Chondrocyte (in vitro differentiated cells): ENCODE data around the gene CST4. TPM values are rescaled to one million over a fixed set of nuclear protein-coding genes. Genes with fewer than 3 reads are reported as not detected.

ENCODE experiments used
- DNase-seq: peaks from one replicate; pipeline ENCODE4 v3.0.0; 2021; ENCODE audit warnings: mixed read lengths, low spot score
- H3K27ac Mint-ChIP-seq: one replicate; pipeline ENCODE4 v1.8.0; 2021; ENCODE audit warnings: mild to moderate bottlenecking, moderate library complexity, mixed read lengths; ENCODE audit not compliant: unreplicated experiment
- H3K27me3 Mint-ChIP-seq: 2 replicates; pipeline ENCODE4 v1.8.0; 2021; ENCODE audit warnings: low read depth, mixed read lengths
- H3K36me3 Mint-ChIP-seq: 2 replicates; pipeline ENCODE4 v1.8.0; 2021; ENCODE audit warnings: low read depth, mixed read lengths
- H3K4me1 Mint-ChIP-seq: 2 replicates; pipeline ENCODE4 v1.8.0; 2021; ENCODE audit warnings: low read depth, mild to moderate bottlenecking, mixed read lengths
- H3K4me3 Mint-ChIP-seq: one replicate; pipeline ENCODE4 v1.8.0; 2021; ENCODE audit warnings: mild to moderate bottlenecking, moderate library complexity, mixed read lengths; ENCODE audit not compliant: unreplicated experiment
- H3K9me3 Mint-ChIP-seq: 2 replicates; pipeline ENCODE4 v1.8.0; 2021; ENCODE audit warnings: low read depth, mixed read lengths
- total RNA-seq: library from RNA; stranded (reverse); gene quantifications from 3 replicates; pipeline ENCODE4 v1.2.1, GENCODE V29; 2021
- TF ChIP-seq, protein P1 (sequence below): fragments of 200-600 bp; sonication (generic); IDR thresholded peaks from 2 replicates; pipeline ENCODE4 v1.5.0; 2021; ENCODE audit warnings: antibody characterized with exemption, mild to moderate bottlenecking, moderate library complexity

CST4 gene
- total RNA-seq, 1 donor from 2014 or later, result not detected

DNA sequence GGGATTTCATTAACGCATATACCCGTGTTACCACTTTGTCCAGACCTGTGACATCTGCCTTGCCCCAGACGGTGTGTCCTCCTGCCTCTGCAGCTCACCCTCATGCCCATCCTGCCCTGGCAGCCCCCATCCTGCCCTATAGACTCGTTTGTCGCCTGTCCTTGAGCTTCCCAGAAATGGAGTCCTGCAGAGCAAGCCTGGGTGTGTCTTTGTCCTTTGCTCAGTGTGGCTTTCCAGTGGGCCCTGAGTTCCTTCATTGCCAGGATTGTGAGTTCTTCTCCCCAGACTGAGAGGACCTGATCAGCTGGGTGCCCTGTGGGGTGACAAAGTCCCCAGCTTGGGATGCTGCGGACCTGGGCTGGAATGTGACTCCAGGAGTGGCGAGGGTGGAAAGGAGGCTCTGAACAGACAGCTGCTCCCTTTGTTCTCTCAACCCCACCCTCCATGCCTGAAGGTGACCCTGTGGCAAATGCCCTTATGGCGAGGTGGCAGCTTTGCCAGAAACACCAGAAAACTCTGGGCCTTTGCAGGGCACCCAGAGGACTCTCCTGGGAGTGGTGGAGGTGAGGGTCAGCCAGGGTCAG lies 48.7 kb downstream of the CST4 start:
- Mint-ChIP-seq H3K4me1 (peaks cover 32% of the 10 kb centered on the region), H3K4me3 (no peak overlapping the region)

DNA sequence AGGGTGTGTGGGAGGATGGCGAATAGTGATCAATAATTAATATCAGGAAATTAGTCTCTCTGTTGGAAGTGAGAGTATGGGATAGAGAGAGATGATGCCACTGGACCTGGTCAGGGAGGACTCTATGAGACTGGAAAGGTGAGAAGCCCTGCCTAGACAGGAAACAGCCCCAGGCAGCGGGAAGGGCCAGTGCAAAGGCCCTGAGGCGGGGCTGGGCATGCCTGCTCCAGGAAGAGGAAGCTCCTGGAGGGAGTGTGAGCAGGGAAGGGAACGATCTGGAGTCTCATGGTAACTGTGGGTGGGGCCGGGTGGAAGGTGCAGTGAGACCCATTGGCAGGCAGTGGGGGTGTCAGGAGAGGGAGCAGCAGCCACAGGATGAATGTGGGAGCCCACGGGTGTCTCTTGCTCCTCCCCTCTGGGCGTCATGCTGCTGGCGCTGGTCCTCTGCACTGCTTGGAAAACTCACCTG lies 49.3 kb downstream of the CST4 start:
- Mint-ChIP-seq H3K27ac (no peak overlapping the region), H3K4me3 (no peak overlapping the region)
- DNase-seq, result no peak

More for the DNA sequence above, 48.7 kb downstream of the CST4 start:
- DNase-seq, result no peak
- Mint-ChIP-seq H3K9me3 (no peaks in the 10 kb centered on the region), H3K27ac (no peak overlapping the region), H3K36me3 (no peaks in the 10 kb centered on the region), H3K27me3 (no peaks in the 10 kb centered on the region)
- TF ChIP-seq, protein P1, sequence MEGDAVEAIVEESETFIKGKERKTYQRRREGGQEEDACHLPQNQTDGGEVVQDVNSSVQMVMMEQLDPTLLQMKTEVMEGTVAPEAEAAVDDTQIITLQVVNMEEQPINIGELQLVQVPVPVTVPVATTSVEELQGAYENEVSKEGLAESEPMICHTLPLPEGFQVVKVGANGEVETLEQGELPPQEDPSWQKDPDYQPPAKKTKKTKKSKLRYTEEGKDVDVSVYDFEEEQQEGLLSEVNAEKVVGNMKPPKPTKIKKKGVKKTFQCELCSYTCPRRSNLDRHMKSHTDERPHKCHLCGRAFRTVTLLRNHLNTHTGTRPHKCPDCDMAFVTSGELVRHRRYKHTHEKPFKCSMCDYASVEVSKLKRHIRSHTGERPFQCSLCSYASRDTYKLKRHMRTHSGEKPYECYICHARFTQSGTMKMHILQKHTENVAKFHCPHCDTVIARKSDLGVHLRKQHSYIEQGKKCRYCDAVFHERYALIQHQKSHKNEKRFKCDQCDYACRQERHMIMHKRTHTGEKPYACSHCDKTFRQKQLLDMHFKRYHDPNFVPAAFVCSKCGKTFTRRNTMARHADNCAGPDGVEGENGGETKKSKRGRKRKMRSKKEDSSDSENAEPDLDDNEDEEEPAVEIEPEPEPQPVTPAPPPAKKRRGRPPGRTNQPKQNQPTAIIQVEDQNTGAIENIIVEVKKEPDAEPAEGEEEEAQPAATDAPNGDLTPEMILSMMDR, result no peak

DNA sequence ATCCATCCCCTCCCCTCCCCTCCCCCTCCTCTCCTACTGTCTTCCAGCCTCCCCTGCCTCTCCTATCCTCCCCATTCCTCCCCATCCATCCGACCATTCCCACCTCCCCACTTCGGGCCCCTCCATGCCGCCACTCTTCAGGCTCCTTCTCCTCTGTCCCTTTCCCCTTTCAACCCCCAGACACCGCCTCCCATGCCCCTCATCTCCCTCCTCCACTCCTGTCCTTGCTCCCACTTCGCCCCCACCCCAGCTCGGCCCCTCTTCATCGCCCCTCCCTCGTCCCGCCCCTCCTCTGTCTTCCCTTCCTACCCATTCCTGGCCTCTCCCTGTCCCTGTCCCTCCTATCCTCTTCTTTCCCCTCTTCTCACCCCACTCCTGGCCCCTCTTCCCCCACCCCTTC lies 50.5 kb downstream of the CST4 start:
- Mint-ChIP-seq H3K4me1 (peaks cover 39% of the 10 kb centered on the region), H3K36me3 (peaks cover 9% of the 10 kb centered on the region), H3K27me3 (no peaks in the 10 kb centered on the region), H3K4me3 (no peak overlapping the region), H3K27ac (no peak overlapping the region), H3K9me3 (no peaks in the 10 kb centered on the region)
- TF ChIP-seq, protein P1, result no peak
- DNase-seq, result no peak

More for the DNA sequence above, 49.3 kb downstream of the CST4 start:
- Mint-ChIP-seq H3K9me3 (no peaks in the 10 kb centered on the region), H3K27me3 (no peaks in the 10 kb centered on the region), H3K36me3 (peaks cover 5% of the 10 kb centered on the region), H3K4me1 (peaks cover 38% of the 10 kb centered on the region)
- TF ChIP-seq, protein P1, result no peak

DNA sequence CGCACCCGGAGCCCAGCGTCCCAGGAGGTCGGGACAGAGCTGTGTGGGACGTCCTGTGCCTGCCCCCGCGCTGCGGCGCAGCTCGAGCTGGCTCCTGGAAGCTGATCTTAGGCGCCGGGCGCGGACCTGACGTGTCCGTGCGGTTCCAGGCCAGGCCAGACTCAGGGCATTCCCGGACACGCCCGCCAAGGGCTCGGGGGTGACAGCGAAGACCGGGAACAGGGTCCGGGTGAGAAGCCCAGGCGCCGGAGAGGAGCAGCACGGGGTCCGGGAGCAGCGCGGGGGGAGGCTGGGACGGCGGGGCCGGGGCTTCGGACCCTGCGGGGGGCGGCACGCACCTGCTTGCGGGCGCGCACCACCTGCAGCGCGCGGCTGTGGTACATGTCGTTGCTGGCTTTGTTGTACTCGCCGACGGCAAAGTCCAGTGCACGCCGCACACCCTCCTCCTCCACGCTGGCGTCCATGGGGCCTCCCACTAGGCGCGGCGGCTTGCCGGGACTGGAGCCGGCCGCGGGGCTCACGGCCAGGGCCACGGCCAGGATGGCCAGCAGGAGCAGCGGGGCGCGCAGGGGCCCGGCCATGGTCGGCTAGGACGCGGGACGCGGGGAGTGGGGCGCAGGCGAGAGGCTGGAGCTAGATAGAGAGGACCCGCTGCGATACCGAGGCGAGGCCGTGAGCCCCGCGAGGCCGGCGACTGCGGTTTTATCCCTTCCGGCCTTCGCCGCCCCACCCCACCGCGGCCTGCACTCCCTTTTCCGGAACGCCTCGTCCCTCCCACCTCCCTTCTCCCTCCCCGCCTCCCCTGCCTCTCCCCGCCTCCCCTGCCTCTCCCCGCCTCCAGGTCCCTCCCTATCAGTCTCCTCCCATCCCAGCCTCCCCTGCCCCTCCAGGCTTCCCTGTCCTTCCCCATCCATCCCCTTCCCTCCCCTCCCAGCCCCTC lies 51.3 kb downstream of the CST4 start, which contains the start of gene CST3:
CST3 (minus strand) TSS at position 674 of the 940 bp plus-strand sequence; CDS start at position 581, 93 bp downstream.
- H3K4me3 Mint-ChIP-seq, result peak within 1 kb of the TSS; percentile 89
- H3K36me3 Mint-ChIP-seq, result peaks cover 12% of the 10 kb centered on the region
- H3K4me1 Mint-ChIP-seq, result peaks cover 36% of the 10 kb centered on the region
- H3K9me3 Mint-ChIP-seq, result no peaks in the 10 kb centered on the region
- H3K27ac Mint-ChIP-seq, result peak within 1 kb of the TSS; percentile 86
- peak; percentile 94 for DNase-seq
- H3K27me3 Mint-ChIP-seq, result no peaks in the 10 kb centered on the region
- TF ChIP-seq, protein P1, result peak; percentile 19

DNA sequence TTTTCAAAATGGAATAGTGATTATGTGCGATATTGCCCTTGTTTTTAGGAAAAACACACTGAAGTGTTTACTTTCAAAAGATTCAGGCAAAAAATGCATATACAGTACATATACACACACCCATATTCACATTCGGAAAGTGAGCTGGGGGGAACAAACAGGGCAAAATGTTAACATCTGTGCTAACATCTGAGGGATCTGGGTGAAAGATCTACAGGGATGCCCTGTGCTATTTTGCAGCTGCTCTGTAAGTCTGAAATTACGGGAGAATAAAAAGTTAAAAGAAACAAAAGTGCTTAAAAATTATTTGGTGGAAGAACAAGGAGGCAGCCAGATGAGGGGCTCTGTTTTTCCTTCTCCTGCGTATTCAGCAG lies 51.9 kb downstream of the CST4 start:
- no peak for DNase-seq

More for the DNA sequence above, 51.9 kb downstream of the CST4 start:
- no peaks in the 10 kb centered on the region for H3K27me3 Mint-ChIP-seq
- TF ChIP-seq, protein P1, result no peak
- H3K27ac Mint-ChIP-seq, result peak overlapping the region; percentile 86
- H3K9me3 Mint-ChIP-seq, result no peaks in the 10 kb centered on the region
- peaks cover 29% of the 10 kb centered on the region for H3K4me1 Mint-ChIP-seq
- peak overlapping the region; percentile 89 for H3K4me3 Mint-ChIP-seq
- peaks cover 12% of the 10 kb centered on the region for H3K36me3 Mint-ChIP-seq
